SK-N-SH (cell line): Measurements from ENCODE around the gene DEGS2.

ENCODE experiments used
- CHD2 ChIP-seq: fragments of 150-350 bp; IDR thresholded peaks from 2 replicates; pipeline ENCODE4 v1.6.1; 2018; ENCODE audit warnings: low read length; ENCODE audit not compliant: partially characterized antibody
- EZH2phosphoT487 ChIP-seq: fragments of 200-600 bp; sonication (generic); IDR thresholded peaks from 2 replicates; pipeline ENCODE4 v1.6.1; 2017; ENCODE audit warnings: low read depth, mixed run types, mild to moderate bottlenecking, antibody characterized with exemption, moderate library complexity, borderline replicate concordance
- GATA2 ChIP-seq: sonication (generic); formaldehyde crosslinking; IDR thresholded peaks from 2 replicates; pipeline ENCODE4 v1.5.0; 2020; ENCODE audit warnings: mild to moderate bottlenecking, missing genetic modification reagents
- NFIC ChIP-seq: IDR thresholded peaks from 2 replicates; pipeline ENCODE4 v1.4.0; 2012; ENCODE audit warnings: borderline replicate concordance
- POLR2AphosphoS5 ChIP-seq: IDR thresholded peaks from 2 replicates; pipeline ENCODE4 v1.6.1; 2012; ENCODE audit warnings: low read depth, low read length
- RXRA ChIP-seq: IDR thresholded peaks from 2 replicates; pipeline ENCODE4 v1.4.0; 2012; ENCODE audit warnings: low read depth, mild to moderate bottlenecking, borderline replicate concordance
- TAF1 ChIP-seq: IDR thresholded peaks from 2 replicates; pipeline ENCODE4 v1.6.1; 2012; ENCODE audit warnings: low read depth, mild to moderate bottlenecking, low read length, moderate library complexity, borderline replicate concordance
- TEAD4 ChIP-seq: IDR thresholded peaks from 2 replicates; pipeline ENCODE4 v1.4.0; 2012; ENCODE audit warnings: mild to moderate bottlenecking, borderline replicate concordance; ENCODE audit not compliant: insufficient read depth
- TF ChIP-seq, protein P1 (sequence below): fragments of 200-600 bp; sonication (generic); IDR thresholded peaks from 2 replicates; pipeline ENCODE4 v1.6.1; 2017; ENCODE audit warnings: antibody characterized with exemption, mild to moderate bottlenecking, moderate library complexity
- TF ChIP-seq, protein P2 (sequence below): fragments of 150-350 bp; IDR thresholded peaks from 2 replicates; pipeline ENCODE4 v1.6.1; 2016; ENCODE audit warnings: mild to moderate bottlenecking, low read depth, low read length
- TF ChIP-seq, protein P3 (sequence below): IDR thresholded peaks from 2 replicates; pipeline ENCODE4 v1.6.1; 2012; ENCODE audit warnings: mild to moderate bottlenecking, low read depth, low read length, moderate library complexity

DNA sequence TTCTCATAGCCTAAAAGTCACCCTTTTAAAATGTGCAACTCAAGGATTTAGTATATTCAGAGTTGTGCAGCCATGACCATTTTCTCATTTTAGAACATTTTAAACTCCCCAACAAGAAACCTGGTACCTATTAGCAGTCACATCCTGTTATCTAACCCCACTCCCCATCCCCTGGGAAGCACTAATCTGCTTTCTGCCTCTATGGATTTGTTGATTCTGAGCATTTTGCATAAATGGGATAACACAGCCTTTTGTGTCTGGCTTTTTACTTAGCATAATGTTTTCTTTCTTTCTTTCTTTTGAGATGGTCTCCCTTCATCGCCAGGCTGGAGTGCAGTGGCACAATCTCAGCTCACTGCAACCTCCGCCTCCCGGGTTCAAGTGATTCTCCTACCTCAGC is 40.9 kb upstream of the DEGS2 start:
- no peak for TF ChIP-seq CHD2
- TF ChIP-seq, protein P1, sequence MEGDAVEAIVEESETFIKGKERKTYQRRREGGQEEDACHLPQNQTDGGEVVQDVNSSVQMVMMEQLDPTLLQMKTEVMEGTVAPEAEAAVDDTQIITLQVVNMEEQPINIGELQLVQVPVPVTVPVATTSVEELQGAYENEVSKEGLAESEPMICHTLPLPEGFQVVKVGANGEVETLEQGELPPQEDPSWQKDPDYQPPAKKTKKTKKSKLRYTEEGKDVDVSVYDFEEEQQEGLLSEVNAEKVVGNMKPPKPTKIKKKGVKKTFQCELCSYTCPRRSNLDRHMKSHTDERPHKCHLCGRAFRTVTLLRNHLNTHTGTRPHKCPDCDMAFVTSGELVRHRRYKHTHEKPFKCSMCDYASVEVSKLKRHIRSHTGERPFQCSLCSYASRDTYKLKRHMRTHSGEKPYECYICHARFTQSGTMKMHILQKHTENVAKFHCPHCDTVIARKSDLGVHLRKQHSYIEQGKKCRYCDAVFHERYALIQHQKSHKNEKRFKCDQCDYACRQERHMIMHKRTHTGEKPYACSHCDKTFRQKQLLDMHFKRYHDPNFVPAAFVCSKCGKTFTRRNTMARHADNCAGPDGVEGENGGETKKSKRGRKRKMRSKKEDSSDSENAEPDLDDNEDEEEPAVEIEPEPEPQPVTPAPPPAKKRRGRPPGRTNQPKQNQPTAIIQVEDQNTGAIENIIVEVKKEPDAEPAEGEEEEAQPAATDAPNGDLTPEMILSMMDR: no peak
- TF ChIP-seq, protein P2, sequence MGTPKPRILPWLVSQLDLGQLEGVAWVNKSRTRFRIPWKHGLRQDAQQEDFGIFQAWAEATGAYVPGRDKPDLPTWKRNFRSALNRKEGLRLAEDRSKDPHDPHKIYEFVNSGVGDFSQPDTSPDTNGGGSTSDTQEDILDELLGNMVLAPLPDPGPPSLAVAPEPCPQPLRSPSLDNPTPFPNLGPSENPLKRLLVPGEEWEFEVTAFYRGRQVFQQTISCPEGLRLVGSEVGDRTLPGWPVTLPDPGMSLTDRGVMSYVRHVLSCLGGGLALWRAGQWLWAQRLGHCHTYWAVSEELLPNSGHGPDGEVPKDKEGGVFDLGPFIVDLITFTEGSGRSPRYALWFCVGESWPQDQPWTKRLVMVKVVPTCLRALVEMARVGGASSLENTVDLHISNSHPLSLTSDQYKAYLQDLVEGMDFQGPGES: no peak
- no peak for TF ChIP-seq RXRA
- TF ChIP-seq TAF1: no peak
- TF ChIP-seq, protein P3, sequence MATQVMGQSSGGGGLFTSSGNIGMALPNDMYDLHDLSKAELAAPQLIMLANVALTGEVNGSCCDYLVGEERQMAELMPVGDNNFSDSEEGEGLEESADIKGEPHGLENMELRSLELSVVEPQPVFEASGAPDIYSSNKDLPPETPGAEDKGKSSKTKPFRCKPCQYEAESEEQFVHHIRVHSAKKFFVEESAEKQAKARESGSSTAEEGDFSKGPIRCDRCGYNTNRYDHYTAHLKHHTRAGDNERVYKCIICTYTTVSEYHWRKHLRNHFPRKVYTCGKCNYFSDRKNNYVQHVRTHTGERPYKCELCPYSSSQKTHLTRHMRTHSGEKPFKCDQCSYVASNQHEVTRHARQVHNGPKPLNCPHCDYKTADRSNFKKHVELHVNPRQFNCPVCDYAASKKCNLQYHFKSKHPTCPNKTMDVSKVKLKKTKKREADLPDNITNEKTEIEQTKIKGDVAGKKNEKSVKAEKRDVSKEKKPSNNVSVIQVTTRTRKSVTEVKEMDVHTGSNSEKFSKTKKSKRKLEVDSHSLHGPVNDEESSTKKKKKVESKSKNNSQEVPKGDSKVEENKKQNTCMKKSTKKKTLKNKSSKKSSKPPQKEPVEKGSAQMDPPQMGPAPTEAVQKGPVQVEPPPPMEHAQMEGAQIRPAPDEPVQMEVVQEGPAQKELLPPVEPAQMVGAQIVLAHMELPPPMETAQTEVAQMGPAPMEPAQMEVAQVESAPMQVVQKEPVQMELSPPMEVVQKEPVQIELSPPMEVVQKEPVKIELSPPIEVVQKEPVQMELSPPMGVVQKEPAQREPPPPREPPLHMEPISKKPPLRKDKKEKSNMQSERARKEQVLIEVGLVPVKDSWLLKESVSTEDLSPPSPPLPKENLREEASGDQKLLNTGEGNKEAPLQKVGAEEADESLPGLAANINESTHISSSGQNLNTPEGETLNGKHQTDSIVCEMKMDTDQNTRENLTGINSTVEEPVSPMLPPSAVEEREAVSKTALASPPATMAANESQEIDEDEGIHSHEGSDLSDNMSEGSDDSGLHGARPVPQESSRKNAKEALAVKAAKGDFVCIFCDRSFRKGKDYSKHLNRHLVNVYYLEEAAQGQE: no peak
- TF ChIP-seq TEAD4: no peak
- TF ChIP-seq POLR2AphosphoS5: no peak
- no peak for TF ChIP-seq GATA2
- no peak for TF ChIP-seq EZH2phosphoT487
- no peak for TF ChIP-seq NFIC
